GM18867 (cell line): ENCODE results near the gene GLRX2.

Source experiments
- ATAC-seq: cut with Tn5 transposase; IDR thresholded peaks from one replicate; pipeline ENCODE4 v1.9.1; 2021; ENCODE audit warnings: mild to moderate bottlenecking, moderate library complexity; ENCODE audit not compliant: unreplicated experiment

GLRX2 gene

GRCh38 chr1:193113258-193113991, 8.2 kb upstream of the GLRX2 start:
- ATAC-seq = no peak

GRCh38 chr1:193111641-193112090, 6.5 kb upstream of the GLRX2 start:
- no peak for ATAC-seq

- ATAC-seq = no peak
Observed at GRCh38 chr1:193110864-193111263, 5.7 kb upstream of the GLRX2 start.

GRCh38 chr1:193110246-193110645, 5.0 kb upstream of the GLRX2 start:
- ATAC-seq = no peak

GRCh38 chr1:193109619-193110018, 4.4 kb upstream of the GLRX2 start:
- no peak for ATAC-seq

GRCh38 chr1:193108471-193108870, 3.3 kb upstream of the GLRX2 start:
- ATAC-seq = no peak

GRCh38 chr1:193105821-193106177, 585 bp upstream of the GLRX2 start:
- ATAC-seq = no peak

GRCh38 chr1:193104502-193104906, 710 bp downstream of the GLRX2 start:
- ATAC-seq = peak; percentile 37

- no peak for ATAC-seq
Observed at GRCh38 chr1:193103759-193104501, 1.3 kb downstream of the GLRX2 start.

GRCh38 chr1:193102662-193103061, 2.6 kb downstream of the GLRX2 start:
- ATAC-seq = no peak

GRCh38 chr1:193094112-193094511, 11.1 kb downstream of the GLRX2 start:
- ATAC-seq = no peak

GRCh38 chr1:193090865-193091264, 14.3 kb downstream of the GLRX2 start:
- ATAC-seq = no peak

- ATAC-seq = no peak
Observed at GRCh38 chr1:193087893-193088292, 17.3 kb downstream of the GLRX2 start.

- ATAC-seq = no peak
Observed at GRCh38 chr1:193086342-193086741, 18.9 kb downstream of the GLRX2 start.

GRCh38 chr1:193085263-193085662, 20.0 kb downstream of the GLRX2 start:
- ATAC-seq = no peak

GRCh38 chr1:193083365-193084088, 21.7 kb downstream of the GLRX2 start:
- peak; percentile 99 for ATAC-seq

- ATAC-seq = no peak
Observed at GRCh38 chr1:193079187-193079586, 26.0 kb downstream of the GLRX2 start.

GRCh38 chr1:193077991-193078390, 27.2 kb downstream of the GLRX2 start:
- ATAC-seq = no peak

GRCh38 chr1:193070942-193071341, 34.3 kb downstream of the GLRX2 start:
- peak; percentile 65 for ATAC-seq

GRCh38 chr1:193070386-193070753, 34.8 kb downstream of the GLRX2 start:
- ATAC-seq = peak; percentile 40

- peak; percentile 20 for ATAC-seq
Observed at GRCh38 chr1:193069748-193070385, 35.3 kb downstream of the GLRX2 start.
